ENCODE data around the gene FYN. TPM values are rescaled to one million over a fixed set of nuclear protein-coding genes. Genes with fewer than 3 reads are reported as not detected.

FYN gene
- total RNA-seq, 1 experiment from 2014 or later = 37.8 TPM

GRCh38 chr6:111770263-111771093, 102.8 kb downstream of the FYN start:
- H3K27ac Mint-ChIP-seq (ENCODE audit: low read depth, unreplicated experiment) = no peak overlapping the region
- POLR2A ChIA-PET = interaction anchor here (0.7 kb wide), 1 partner anchor 8 kb away, joined by 3 read pairs; no protein-coding TSS in a partner anchor
- intact Hi-C loops (cut with micrococcal nuclease) = no loop called here
- CTCF ChIA-PET = interaction anchor here (0.5 to 0.8 kb wide), 3 partner anchors 15 to 33 kb away, joined by 3 to 4 read pairs (median 3); no protein-coding TSS in a partner anchor
- H3K27me3 Mint-ChIP-seq (ENCODE audit: insufficient read depth, unreplicated experiment) = no peaks in the 10 kb centered on the region
- H3K36me3 Mint-ChIP-seq (ENCODE audit: insufficient read depth, unreplicated experiment) = no peaks in the 10 kb centered on the region
- BruUV-seq (replicated peaks) = no TSS peak
- no peaks in the 10 kb centered on the region for H3K9me3 Mint-ChIP-seq (ENCODE audit: unreplicated experiment)
- no peak overlapping the region for H3K4me3 Mint-ChIP-seq (ENCODE audit: unreplicated experiment)
- no peaks in the 10 kb centered on the region for H3K4me1 Mint-ChIP-seq (ENCODE audit: insufficient read depth, unreplicated experiment)
- no peak for TF ChIP-seq CTCF (IDR thresholded peaks at IDR 0.05; ENCODE audit: unreplicated experiment)
- no peak for DNase-seq (ENCODE audit: unreplicated experiment)

DNA sequence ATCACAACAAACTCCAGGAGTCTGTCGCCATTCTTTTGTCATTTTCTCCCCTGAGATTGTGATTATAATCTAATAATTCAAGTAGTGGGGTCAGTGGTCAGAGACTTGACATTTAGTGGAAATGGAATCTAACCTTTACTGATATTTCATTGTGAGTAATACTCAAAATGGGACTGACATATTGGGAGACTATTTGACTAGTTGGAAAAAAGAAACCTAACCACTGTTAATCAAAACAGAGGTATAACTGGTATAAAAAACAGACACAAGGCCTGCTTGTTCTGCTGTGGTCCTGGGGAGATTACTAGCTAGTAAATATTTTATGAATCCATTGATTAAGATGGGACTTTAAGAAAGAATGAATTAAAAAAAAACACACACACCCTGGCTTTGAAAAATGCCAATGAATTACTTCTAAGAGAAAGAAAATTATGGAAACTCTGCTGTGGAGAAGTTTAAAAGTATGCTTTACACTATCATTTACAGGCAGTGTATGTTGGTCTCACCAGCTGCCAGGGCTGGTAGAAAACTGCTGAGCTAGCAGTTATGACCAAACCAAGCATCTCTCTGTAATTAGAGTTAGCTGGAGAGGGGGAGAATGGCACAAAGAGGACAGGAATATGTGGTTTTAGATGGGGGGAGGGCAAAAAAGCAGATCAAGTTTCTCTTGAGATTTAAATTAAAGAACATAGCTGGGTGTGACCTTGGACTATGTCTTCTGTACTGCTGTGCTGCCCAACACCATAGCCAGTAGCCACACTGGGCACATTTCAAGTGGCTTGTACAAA, 103.7 kb downstream of the FYN start:
- CTCF ChIA-PET = interaction anchor here (0.8 kb wide), 2 partner anchors 15 to 16 kb away, joined by 3 to 4 read pairs; no protein-coding TSS in a partner anchor
- BruUV-seq (replicated peaks) = no TSS peak
- Mint-ChIP-seq H3K27me3 (ENCODE audit: insufficient read depth, unreplicated experiment) (no peaks in the 10 kb centered on the region), H3K4me3 (ENCODE audit: unreplicated experiment) (no peak overlapping the region), H3K36me3 (ENCODE audit: insufficient read depth, unreplicated experiment) (no peaks in the 10 kb centered on the region), H3K27ac (ENCODE audit: low read depth, unreplicated experiment) (no peak overlapping the region), H3K4me1 (ENCODE audit: insufficient read depth, unreplicated experiment) (no peaks in the 10 kb centered on the region), H3K9me3 (ENCODE audit: unreplicated experiment) (no peaks in the 10 kb centered on the region)
- DNase-seq (ENCODE audit: unreplicated experiment) = no peak
- POLR2A ChIA-PET = no interaction called here
- TF ChIP-seq CTCF (IDR thresholded peaks at IDR 0.05; ENCODE audit: unreplicated experiment) = no peak
- intact Hi-C loops (cut with micrococcal nuclease) = no loop called here

DNA sequence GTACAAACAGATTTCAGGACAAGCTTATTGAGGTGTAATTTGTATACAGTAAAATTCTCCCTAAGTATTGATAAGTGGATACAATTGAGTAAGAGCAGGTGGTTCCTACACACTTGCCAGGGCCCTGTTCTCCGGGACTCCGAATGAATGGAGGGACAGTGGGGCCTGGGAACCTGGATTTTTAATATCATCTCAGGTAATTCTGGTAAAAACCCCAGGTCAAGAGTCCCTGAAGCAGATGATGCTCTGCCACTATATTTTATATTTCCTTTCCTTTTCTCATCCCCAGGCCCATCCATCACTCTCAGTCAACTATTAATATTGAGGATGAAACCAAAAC, 104.9 kb downstream of the FYN start:
- Mint-ChIP-seq H3K4me1 (ENCODE audit: insufficient read depth, unreplicated experiment) (no peaks in the 10 kb centered on the region), H3K27ac (ENCODE audit: low read depth, unreplicated experiment) (no peak overlapping the region), H3K4me3 (ENCODE audit: unreplicated experiment) (no peak overlapping the region), H3K36me3 (ENCODE audit: insufficient read depth, unreplicated experiment) (no peaks in the 10 kb centered on the region), H3K27me3 (ENCODE audit: insufficient read depth, unreplicated experiment) (no peaks in the 10 kb centered on the region), H3K9me3 (ENCODE audit: unreplicated experiment) (no peaks in the 10 kb centered on the region)
- DNase-seq (ENCODE audit: unreplicated experiment) = no peak
- TF ChIP-seq CTCF (IDR thresholded peaks at IDR 0.05; ENCODE audit: unreplicated experiment) = no peak
- POLR2A ChIA-PET = no interaction called here
- CTCF ChIA-PET = no interaction called here
- intact Hi-C loops (cut with micrococcal nuclease) = no loop called here
- BruUV-seq (replicated peaks) = no TSS peak

- Mint-ChIP-seq H3K4me3 (ENCODE audit: unreplicated experiment) (no peak overlapping the region), H3K9me3 (ENCODE audit: unreplicated experiment) (no peaks in the 10 kb centered on the region), H3K27me3 (ENCODE audit: insufficient read depth, unreplicated experiment) (no peaks in the 10 kb centered on the region), H3K27ac (ENCODE audit: low read depth, unreplicated experiment) (no peak overlapping the region), H3K36me3 (ENCODE audit: insufficient read depth, unreplicated experiment) (no peaks in the 10 kb centered on the region), H3K4me1 (ENCODE audit: insufficient read depth, unreplicated experiment) (no peaks in the 10 kb centered on the region)
- CTCF ChIA-PET = no interaction called here
- BruUV-seq (replicated peaks) = no TSS peak
- intact Hi-C loops (cut with micrococcal nuclease) = no loop called here
- no peak for TF ChIP-seq CTCF (IDR thresholded peaks at IDR 0.05; ENCODE audit: unreplicated experiment)
- no peak for DNase-seq (ENCODE audit: unreplicated experiment)
- POLR2A ChIA-PET = no interaction called here
Observed at GRCh38 chr6:111767752-111768430, 105.4 kb downstream of the FYN start.
